HepG2 (cell line): ENCODE data around the gene MGARP. TPM values are rescaled to one million over a fixed set of nuclear protein-coding genes. Genes with fewer than 3 reads are reported as not detected.

Experiments
- CBX1 ChIP-seq: IDR thresholded peaks from one replicate; pipeline ENCODE4 v1.6.1; 2016; ENCODE audit warnings: antibody characterized with exemption, low read depth
- CREM ChIP-seq, 2 experiments: sonication (generic) in 1 of 2; formaldehyde crosslinking in 1 of 2; IDR thresholded peaks; 2 replicates each; pipeline versions ENCODE4 v1.4.0 to v1.6.1; 2016 to 2020; ENCODE audit warnings: antibody characterized with exemption in 1 of 2, mild to moderate bottlenecking in 1 of 2, missing genetic modification reagents in 1 of 2
- FOXK1 ChIP-seq: sonication (generic); formaldehyde crosslinking; IDR thresholded peaks from 2 replicates; pipeline ENCODE4 v1.4.0; 2020; ENCODE audit warnings: low read depth, missing genetic modification reagents, borderline replicate concordance
- HMG20A ChIP-seq: IDR thresholded peaks from 2 replicates; pipeline ENCODE4 v1.6.1; 2016; ENCODE audit warnings: borderline replicate concordance
- RFX3 ChIP-seq: IDR thresholded peaks from 2 replicates; pipeline ENCODE4 v1.6.1; 2016; ENCODE audit warnings: missing biosample characterization, missing genetic modification reagents
- SRSF1 ChIP-seq: fragments of 200-400 bp; formaldehyde crosslinking; optimal IDR thresholded peaks from 2 replicates; pipeline ENCODE3; 2017; ENCODE audit warnings: mild to moderate bottlenecking, low read depth, low read length, moderate library complexity
- SRSF4 ChIP-seq: fragments of 200-400 bp; formaldehyde crosslinking; IDR thresholded peaks from one replicate; pipeline ENCODE4 v1.6.1; 2018; ENCODE audit warnings: mild to moderate bottlenecking, low read depth, low read length, moderate library complexity; ENCODE audit not compliant: poor library complexity, severe bottlenecking
- STAG1 ChIP-seq: sonication (generic); formaldehyde crosslinking; IDR thresholded peaks from 2 replicates; pipeline ENCODE4 v1.4.0; 2020; ENCODE audit warnings: missing genetic modification reagents
- TOPORS ChIP-seq: sonication (generic); formaldehyde crosslinking; IDR thresholded peaks from 2 replicates; pipeline ENCODE4 v1.8.0; 2023; ENCODE audit warnings: mild to moderate bottlenecking, missing genetic modification reagents
- ZNF3 ChIP-seq: IDR thresholded peaks from 2 replicates; pipeline ENCODE4 v1.7.0; 2017; ENCODE audit warnings: inconsistent platforms
- ZNF451 ChIP-seq: sonication (generic); formaldehyde crosslinking; IDR thresholded peaks from 2 replicates; pipeline ENCODE4 v1.5.0; 2020; ENCODE audit warnings: mild to moderate bottlenecking, missing genetic modification reagents
- ZNF761 ChIP-seq: sonication (generic); formaldehyde crosslinking; conservative IDR thresholded peaks from 2 replicates; pipeline ENCODE4 v1.4.0; 2020; ENCODE audit warnings: mild to moderate bottlenecking, missing genetic modification reagents
- polyA plus RNA-seq, 8 experiments: library from polyadenylated mRNA; depleted of rRNA in 3 of 8; stranded (reverse) in 7 of 8; unstranded in 1 of 8; fragments of >200 nt; fragmentation: Illumina TruSeq in 4 of 8; extraction: Trizol in 4 of 8; gene quantifications; 2 replicates each; pipeline versions ENCODE4 v1.2.1 to v1.2.3, GENCODE V29; 2011 to 2016; ENCODE audit warnings: low read depth in 4 of 8, missing spikeins in 1 of 8, mixed read lengths in 1 of 8; ENCODE audit not compliant: insufficient read depth in 1 of 8
- total RNA-seq, 5 experiments: library from RNA; depleted of rRNA; stranded (reverse); fragments of >200 nt; fragmentation: Illumina TruSeq; extraction: Trizol; gene quantifications; 2 replicates each; pipeline ENCODE4 v1.2.3, GENCODE V29; 2016; ENCODE audit warnings: low read depth in 1 of 5
- TF ChIP-seq, protein P1 (sequence below): sonication (generic); formaldehyde crosslinking; IDR thresholded peaks from 2 replicates; pipeline ENCODE4 v1.4.0; 2020; ENCODE audit warnings: missing genetic modification reagents
- TF ChIP-seq, protein P2 (sequence below): sonication (generic); formaldehyde crosslinking; IDR thresholded peaks from 2 replicates; pipeline ENCODE4 v1.5.0; 2020; ENCODE audit warnings: missing genetic modification reagents, mild to moderate bottlenecking, borderline replicate concordance
- TF ChIP-seq, protein P3 (sequence below): sonication (generic); formaldehyde crosslinking; conservative IDR thresholded peaks from 2 replicates; pipeline ENCODE4 v1.4.0; 2020; ENCODE audit warnings: missing genetic modification reagents
- TF ChIP-seq, protein P4 (sequence below): sonication (generic); formaldehyde crosslinking; IDR thresholded peaks from 2 replicates; pipeline ENCODE4 v1.5.0; 2020; ENCODE audit warnings: mild to moderate bottlenecking, low read depth, missing genetic modification reagents, borderline replicate concordance
- TF ChIP-seq, protein P5 (sequence below): IDR thresholded peaks from 2 replicates; pipeline ENCODE4 v1.6.1; 2018; ENCODE audit warnings: missing genetic modification reagents
- TF ChIP-seq, protein P6 (sequence below): IDR thresholded peaks from 2 replicates; pipeline ENCODE4 v1.6.1; 2012; ENCODE audit warnings: inconsistent platforms

The MGARP gene
- total and polyA plus RNA-seq, 2 of the 13 experiments (the other 11 are each of a cell fraction or from before 2014, with no cell fraction given): 0.11 to 0.13 TPM

DNA sequence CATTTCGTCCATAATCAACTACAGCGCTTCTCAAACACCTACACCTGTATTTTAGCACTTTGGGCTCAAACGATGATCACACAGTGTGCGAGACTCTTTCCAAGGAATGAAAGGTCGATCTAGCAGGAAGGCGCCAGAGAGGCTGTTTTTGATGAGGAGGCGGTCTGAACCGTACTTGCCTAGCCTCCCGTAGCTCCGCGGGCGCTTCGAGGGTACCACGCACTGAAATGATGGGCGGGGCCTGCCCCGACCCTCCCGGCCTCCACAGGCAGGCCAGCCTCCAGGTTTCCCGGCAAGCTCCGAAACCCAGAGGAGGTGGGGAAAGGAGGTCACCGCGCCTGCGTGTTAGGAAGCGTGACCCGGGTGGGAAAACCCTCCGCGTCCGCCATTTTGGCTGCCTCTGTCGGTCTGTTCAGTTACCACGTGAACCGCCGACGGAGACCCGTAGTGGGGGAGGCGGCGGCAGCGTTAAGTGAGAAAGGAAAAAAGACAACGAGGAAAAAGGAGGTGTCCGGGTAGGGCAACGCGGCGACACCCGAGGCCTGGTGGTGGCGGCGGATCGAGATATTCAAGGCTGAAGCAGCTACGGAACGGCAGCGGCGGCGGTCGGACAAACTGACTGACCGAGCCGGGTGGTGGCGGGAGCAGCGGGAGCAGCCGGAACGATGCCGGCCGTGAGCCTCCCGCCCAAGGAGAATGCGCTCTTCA, 21.2 kb upstream of the MGARP start, which contains the start of gene NAA15 (continued):
- no peak for TF ChIP-seq STAG1 (CRISPR knock-in tag)
- no peak for TF ChIP-seq CBX1
- TF ChIP-seq TOPORS: peak; percentile 73; the same call in 1 of the 2 replicates
- TF ChIP-seq, protein P1, sequence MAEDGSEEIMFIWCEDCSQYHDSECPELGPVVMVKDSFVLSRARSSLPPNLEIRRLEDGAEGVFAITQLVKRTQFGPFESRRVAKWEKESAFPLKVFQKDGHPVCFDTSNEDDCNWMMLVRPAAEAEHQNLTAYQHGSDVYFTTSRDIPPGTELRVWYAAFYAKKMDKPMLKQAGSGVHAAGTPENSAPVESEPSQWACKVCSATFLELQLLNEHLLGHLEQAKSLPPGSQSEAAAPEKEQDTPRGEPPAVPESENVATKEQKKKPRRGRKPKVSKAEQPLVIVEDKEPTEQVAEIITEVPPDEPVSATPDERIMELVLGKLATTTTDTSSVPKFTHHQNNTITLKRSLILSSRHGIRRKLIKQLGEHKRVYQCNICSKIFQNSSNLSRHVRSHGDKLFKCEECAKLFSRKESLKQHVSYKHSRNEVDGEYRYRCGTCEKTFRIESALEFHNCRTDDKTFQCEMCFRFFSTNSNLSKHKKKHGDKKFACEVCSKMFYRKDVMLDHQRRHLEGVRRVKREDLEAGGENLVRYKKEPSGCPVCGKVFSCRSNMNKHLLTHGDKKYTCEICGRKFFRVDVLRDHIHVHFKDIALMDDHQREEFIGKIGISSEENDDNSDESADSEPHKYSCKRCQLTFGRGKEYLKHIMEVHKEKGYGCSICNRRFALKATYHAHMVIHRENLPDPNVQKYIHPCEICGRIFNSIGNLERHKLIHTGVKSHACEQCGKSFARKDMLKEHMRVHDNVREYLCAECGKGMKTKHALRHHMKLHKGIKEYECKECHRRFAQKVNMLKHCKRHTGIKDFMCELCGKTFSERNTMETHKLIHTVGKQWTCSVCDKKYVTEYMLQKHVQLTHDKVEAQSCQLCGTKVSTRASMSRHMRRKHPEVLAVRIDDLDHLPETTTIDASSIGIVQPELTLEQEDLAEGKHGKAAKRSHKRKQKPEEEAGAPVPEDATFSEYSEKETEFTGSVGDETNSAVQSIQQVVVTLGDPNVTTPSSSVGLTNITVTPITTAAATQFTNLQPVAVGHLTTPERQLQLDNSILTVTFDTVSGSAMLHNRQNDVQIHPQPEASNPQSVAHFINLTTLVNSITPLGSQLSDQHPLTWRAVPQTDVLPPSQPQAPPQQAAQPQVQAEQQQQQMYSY (CRISPR knock-in tag): peak; percentile 95
- no peak; the same call in 1 of the 2 replicates for TF ChIP-seq RFX3 (CRISPR knock-in tag)
- peak; percentile 70; the same call in 1 of the 2 replicates for TF ChIP-seq FOXK1 (CRISPR knock-in tag)
- peak; percentile 46; the same call in 1 of the 2 replicates for TF ChIP-seq ZNF451
- TF ChIP-seq, protein P2, sequence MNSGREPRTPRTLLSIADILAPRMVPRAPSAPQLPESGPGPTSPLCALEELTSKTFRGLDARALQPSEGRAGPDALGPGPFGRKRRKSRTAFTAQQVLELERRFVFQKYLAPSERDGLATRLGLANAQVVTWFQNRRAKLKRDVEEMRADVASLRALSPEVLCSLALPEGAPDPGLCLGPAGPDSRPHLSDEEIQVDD: no peak
- TF ChIP-seq, protein P3, sequence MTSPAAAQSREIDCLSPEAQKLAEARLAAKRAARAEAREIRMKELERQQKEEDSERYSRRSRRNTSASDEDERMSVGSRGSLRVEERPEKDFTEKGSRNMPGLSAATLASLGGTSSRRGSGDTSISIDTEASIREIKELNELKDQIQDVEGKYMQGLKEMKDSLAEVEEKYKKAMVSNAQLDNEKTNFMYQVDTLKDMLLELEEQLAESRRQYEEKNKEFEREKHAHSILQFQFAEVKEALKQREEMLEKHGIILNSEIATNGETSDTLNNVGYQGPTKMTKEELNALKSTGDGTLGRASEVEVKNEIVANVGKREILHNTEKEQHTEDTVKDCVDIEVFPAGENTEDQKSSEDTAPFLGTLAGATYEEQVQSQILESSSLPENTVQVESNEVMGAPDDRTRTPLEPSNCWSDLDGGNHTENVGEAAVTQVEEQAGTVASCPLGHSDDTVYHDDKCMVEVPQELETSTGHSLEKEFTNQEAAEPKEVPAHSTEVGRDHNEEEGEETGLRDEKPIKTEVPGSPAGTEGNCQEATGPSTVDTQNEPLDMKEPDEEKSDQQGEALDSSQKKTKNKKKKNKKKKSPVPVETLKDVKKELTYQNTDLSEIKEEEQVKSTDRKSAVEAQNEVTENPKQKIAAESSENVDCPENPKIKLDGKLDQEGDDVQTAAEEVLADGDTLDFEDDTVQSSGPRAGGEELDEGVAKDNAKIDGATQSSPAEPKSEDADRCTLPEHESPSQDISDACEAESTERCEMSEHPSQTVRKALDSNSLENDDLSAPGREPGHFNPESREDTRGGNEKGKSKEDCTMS (CRISPR knock-in tag): no peak
- TF ChIP-seq CREM (IDR thresholded peaks at IDR 0.05): peak; percentile 70
- no peak for TF ChIP-seq CREM (CRISPR knock-in tag; IDR thresholded peaks at IDR 0.05)
- 0 out of 2 replicates have a peak, but pooled peaks have one; percentile 22 for TF ChIP-seq ZNF761 (CRISPR knock-in tag)
- no peak for TF ChIP-seq ZNF3 (CRISPR knock-in tag)
- TF ChIP-seq, protein P4, sequence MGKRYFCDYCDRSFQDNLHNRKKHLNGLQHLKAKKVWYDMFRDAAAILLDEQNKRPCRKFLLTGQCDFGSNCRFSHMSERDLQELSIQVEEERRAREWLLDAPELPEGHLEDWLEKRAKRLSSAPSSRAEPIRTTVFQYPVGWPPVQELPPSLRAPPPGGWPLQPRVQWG (CRISPR knock-in tag): no peak
- TF ChIP-seq, protein P5, sequence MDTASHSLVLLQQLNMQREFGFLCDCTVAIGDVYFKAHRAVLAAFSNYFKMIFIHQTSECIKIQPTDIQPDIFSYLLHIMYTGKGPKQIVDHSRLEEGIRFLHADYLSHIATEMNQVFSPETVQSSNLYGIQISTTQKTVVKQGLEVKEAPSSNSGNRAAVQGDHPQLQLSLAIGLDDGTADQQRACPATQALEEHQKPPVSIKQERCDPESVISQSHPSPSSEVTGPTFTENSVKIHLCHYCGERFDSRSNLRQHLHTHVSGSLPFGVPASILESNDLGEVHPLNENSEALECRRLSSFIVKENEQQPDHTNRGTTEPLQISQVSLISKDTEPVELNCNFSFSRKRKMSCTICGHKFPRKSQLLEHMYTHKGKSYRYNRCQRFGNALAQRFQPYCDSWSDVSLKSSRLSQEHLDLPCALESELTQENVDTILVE (CRISPR knock-in tag): no peak; the same call in none of the 2 replicates
- TF ChIP-seq SRSF4: no peak
- TF ChIP-seq SRSF1: no peak
- no peak for TF ChIP-seq HMG20A (CRISPR knock-in tag)
- TF ChIP-seq, protein P6, sequence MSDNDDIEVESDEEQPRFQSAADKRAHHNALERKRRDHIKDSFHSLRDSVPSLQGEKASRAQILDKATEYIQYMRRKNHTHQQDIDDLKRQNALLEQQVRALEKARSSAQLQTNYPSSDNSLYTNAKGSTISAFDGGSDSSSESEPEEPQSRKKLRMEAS: peak; percentile 98
